Sigmoid colon (tissue), 4 donors: ENCODE measurements around the gene MYO15A.

ENCODE experiments used
- EP300 ChIP-seq, 4 donors: sonication (generic); formaldehyde crosslinking; IDR thresholded peaks; one replicate each; pipeline ENCODE4 v1.6.1; 2017; ENCODE audit warnings: antibody characterized with exemption in 4 of 4
- POLR2A ChIP-seq, 2 donors: fragments of 450-650 bp; IDR thresholded peaks; one replicate each; pipeline ENCODE4 v1.6.1; 2016; ENCODE audit warnings: antibody characterized with exemption in 2 of 2, mild to moderate bottlenecking in 2 of 2, moderate library complexity in 2 of 2
- POLR2AphosphoS5 ChIP-seq, 4 donors: sonication (generic); formaldehyde crosslinking; IDR thresholded peaks; one replicate each; pipeline ENCODE4 v1.6.1; 2017; ENCODE audit warnings: antibody characterized with exemption in 4 of 4
- TF ChIP-seq, protein P1 (sequence below), 4 experiments: fragments of 450-650 bp in 3 of 4; fragments of 200-600 bp in 1 of 4; IDR thresholded peaks; one replicate each; pipeline ENCODE4 v1.5.1; 2016 to 2019; ENCODE audit warnings: antibody characterized with exemption in 4 of 4, mild to moderate bottlenecking in 3 of 4, moderate library complexity in 2 of 4

GRCh38 chr17:18109935-18110485, 1.5 kb downstream of the MYO15A start:
- TF ChIP-seq, protein P1, sequence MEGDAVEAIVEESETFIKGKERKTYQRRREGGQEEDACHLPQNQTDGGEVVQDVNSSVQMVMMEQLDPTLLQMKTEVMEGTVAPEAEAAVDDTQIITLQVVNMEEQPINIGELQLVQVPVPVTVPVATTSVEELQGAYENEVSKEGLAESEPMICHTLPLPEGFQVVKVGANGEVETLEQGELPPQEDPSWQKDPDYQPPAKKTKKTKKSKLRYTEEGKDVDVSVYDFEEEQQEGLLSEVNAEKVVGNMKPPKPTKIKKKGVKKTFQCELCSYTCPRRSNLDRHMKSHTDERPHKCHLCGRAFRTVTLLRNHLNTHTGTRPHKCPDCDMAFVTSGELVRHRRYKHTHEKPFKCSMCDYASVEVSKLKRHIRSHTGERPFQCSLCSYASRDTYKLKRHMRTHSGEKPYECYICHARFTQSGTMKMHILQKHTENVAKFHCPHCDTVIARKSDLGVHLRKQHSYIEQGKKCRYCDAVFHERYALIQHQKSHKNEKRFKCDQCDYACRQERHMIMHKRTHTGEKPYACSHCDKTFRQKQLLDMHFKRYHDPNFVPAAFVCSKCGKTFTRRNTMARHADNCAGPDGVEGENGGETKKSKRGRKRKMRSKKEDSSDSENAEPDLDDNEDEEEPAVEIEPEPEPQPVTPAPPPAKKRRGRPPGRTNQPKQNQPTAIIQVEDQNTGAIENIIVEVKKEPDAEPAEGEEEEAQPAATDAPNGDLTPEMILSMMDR (IDR thresholded peaks at IDR 0.05): no peak
- TF ChIP-seq POLR2A (IDR thresholded peaks at IDR 0.05): no peak
- no peak for TF ChIP-seq POLR2AphosphoS5 (IDR thresholded peaks at IDR 0.05)
- TF ChIP-seq EP300 (IDR thresholded peaks at IDR 0.05): no peak
